Epithelial cell of esophagus (primary cell): Measurements from ENCODE around the gene CIZ1.

Experiments used
- DNase-seq: peaks from one replicate; pipeline ENCODE4 v3.0.0; 2010; ENCODE audit warnings: low read depth
- H3K4me3 ChIP-seq: 2 replicates; pipeline ENCODE4 v1.5.1; 2011; ENCODE audit warnings: mild to moderate bottlenecking, low read length, control low read depth
- TF ChIP-seq, protein P1 (sequence below): IDR thresholded peaks from 2 replicates; pipeline ENCODE4 v1.5.1; 2011; ENCODE audit warnings: low read depth, mild to moderate bottlenecking, low read length, control low read depth, inconsistent platforms; ENCODE audit not compliant: insufficient read depth; ENCODE audit errors: missing control alignments

Gene CIZ1

GRCh38 chr9:128175102-128175563, 16.2 kb downstream of the CIZ1 start:
- no peak for DNase-seq
- TF ChIP-seq, protein P1, sequence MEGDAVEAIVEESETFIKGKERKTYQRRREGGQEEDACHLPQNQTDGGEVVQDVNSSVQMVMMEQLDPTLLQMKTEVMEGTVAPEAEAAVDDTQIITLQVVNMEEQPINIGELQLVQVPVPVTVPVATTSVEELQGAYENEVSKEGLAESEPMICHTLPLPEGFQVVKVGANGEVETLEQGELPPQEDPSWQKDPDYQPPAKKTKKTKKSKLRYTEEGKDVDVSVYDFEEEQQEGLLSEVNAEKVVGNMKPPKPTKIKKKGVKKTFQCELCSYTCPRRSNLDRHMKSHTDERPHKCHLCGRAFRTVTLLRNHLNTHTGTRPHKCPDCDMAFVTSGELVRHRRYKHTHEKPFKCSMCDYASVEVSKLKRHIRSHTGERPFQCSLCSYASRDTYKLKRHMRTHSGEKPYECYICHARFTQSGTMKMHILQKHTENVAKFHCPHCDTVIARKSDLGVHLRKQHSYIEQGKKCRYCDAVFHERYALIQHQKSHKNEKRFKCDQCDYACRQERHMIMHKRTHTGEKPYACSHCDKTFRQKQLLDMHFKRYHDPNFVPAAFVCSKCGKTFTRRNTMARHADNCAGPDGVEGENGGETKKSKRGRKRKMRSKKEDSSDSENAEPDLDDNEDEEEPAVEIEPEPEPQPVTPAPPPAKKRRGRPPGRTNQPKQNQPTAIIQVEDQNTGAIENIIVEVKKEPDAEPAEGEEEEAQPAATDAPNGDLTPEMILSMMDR, result no peak
- no peak overlapping the region for H3K4me3 ChIP-seq

GRCh38 chr9:128174062-128174461, 17.3 kb downstream of the CIZ1 start:
- TF ChIP-seq, protein P1, result no peak
- no peak for DNase-seq
- no peak overlapping the region for H3K4me3 ChIP-seq

DNA sequence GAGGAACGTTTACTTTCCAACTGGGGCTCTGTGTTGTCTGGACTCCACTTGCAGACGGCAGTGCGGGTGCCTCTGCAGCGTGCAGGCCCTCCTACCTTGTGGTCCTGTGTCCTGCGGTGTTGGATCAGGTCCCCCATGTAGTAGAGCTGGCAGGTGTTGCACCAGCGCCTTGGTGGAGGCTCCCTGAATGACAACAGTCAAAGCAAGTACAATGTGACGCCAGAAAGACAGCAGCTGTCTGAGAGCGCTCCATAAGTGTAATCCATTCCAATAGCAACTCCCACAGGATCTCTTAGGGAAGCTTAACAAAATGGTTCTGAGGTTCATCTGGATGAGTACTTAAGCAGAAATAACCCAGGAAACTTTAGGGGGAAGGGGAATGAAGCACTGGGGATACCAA, 21.4 kb downstream of the CIZ1 start:
- DNase-seq, result no peak
- H3K4me3 ChIP-seq, result no peak overlapping the region
- TF ChIP-seq, protein P1, result no peak

DNA sequence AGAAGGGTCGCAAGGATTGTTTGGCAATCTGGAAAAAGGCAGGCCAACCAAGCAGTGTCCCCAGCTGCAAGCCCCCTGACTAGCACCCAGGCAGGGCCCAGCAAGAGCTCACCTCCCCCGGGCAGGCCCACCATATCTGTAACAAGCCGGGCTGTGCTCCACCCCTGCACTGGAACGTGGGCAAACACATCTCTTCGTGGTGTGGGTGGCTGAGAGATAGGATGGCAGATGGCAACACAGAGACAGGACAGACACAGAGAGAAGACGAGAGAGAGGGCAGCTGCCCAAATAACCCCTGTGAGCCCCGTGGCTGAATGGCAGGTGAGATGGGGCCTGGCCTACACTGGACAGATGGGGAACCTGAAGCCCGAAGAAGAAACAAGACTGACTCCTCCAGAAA, 21.9 kb downstream of the CIZ1 start:
- TF ChIP-seq, protein P1, result no peak

GRCh38 chr9:128168731-128169308, 22.6 kb downstream of the CIZ1 start:
- no peak for DNase-seq
- TF ChIP-seq, protein P1, result no peak
- H3K4me3 ChIP-seq, result no peak overlapping the region

More for the DNA sequence above, 21.9 kb downstream of the CIZ1 start:
- no peak overlapping the region for H3K4me3 ChIP-seq
- DNase-seq, result no peak

DNA sequence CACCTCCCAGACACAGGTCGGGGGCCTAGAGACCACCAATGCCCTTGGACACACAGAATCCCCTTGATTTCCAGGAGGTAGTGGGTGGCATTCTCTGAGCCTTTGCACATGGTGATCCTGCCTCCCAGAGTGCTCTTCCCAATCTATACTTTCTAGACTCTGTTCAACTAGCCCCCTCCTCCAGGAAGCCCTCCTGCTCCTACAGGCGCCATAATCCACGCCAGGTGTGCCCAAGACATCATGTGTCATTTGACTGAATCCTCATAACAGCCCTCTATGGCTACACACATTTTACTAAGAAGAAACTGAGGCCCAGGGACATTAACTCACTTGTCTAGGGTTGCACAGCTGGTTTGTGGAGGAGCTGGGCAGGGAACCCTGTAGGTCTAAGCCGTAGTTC, 24.2 kb downstream of the CIZ1 start:
- DNase-seq, result no peak
- TF ChIP-seq, protein P1, result no peak
- no peak overlapping the region for H3K4me3 ChIP-seq

GRCh38 chr9:128166169-128166568, 25.2 kb downstream of the CIZ1 start:
- TF ChIP-seq, protein P1, result no peak
- no peak for DNase-seq
- H3K4me3 ChIP-seq, result no peak overlapping the region
